GM18951 (cell line): ENCODE data around the gene SERBP1.
A peak's percentile ranks its signal among the peaks of the same experiment; 100 is the strongest.

Experiments
- POLR2A ChIP-seq: IDR thresholded peaks from 4 replicates; pipeline ENCODE4 v1.6.1; 2011; ENCODE audit warnings: mild to moderate bottlenecking; ENCODE audit not compliant: insufficient read length, insufficient read depth; ENCODE audit errors: extremely low read depth
- in situ Hi-C: fragments of 300-500 bp; cut with MboI; formaldehyde crosslinking; loops from one replicate; pipeline ENCODE4 v1.12.0; 2022; ENCODE audit warnings: low sequenced_read_pairs, mixed read lengths, inconsistent platforms; ENCODE audit not compliant: unreplicated experiment

The SERBP1 gene

DNA sequence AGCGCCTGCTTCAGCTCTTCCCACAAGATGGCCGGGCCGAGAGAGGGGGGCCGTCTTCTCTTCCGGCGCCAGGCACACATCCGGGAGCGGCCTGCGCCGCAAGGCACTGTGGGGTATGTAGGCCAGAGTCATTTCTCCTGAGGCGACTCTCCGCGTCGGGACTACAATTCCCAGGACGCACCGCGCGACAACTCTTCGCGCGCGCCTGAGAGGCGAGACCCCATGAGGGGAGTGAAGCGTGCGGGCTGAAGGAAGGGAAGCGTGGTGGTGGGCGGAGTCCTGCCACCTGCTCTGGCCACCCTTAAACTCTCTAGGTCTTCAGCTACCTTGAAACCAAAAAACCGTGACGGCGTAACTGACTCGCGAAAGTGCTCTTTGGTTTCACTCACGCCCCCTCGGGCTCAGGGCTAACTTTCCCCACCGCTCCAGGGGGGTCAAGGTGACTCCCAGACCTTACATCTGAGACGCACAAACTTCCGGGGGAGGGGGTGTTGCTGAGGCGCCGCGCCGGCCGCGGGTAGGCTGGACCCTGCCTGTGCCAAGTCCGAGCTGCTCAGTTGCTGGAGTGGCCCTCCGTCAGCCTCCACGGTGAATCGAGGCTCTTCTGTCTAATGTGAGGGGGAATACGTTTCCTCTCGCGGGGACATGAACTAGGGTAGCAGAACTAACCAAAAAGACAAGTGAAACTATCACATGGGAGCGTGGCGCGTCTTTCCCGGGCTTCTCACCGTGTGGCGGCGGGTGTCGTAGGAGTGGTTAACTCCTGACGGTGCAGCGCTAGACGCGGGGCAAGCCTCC is at the start of gene SERBP1:
SERBP1 (minus strand) TSS at position 45 of the 798 bp plus-strand sequence. CDS start 102 bp downstream, outside the sequence.
- in situ Hi-C loops: no loop called here

DNA sequence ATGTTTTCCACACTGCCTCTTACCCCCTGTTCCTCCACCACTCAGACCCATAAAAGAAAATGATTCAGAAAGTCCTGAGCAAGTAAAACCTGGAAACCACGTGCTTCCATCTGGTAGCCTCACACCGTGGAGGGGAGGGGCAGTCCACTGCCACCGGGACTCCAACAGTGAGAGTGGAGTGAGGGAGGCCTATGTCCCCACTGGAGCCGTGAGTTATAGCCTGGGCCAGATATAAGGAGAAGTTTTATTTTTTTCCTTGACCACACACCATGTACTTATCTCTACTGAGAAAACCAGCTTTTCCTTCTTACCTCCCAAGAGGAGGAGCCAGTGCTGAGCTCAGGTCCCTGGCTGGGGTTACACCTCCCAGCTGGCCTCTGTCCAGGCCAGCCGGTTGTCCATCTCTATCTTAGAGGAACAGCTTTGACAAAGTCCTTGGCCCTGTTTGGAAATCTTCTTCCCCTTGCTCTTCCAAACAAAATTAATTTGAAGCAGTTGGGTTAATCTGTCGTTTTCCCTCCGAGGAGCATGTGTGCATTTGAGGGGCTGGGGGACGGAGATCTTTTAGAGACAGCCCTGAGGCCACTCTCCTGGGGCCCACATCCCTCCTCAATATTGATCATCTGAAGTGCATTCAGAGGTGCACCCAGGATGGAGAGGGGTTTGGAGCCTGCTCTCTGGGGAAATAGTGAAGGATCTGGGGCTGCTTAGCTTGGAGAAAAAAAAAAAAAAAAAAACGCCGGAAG is 49.1 kb upstream of the SERBP1 start:
- no peak for TF ChIP-seq POLR2A
- in situ Hi-C loops: loop anchor here (25.0 kb wide), 2 partner anchors 492 to 717 kb away; partner anchors contain the start of gene DYNLT5

More for the DNA sequence above, at the start of gene SERBP1:
- TF ChIP-seq POLR2A: peak; percentile 38

DNA sequence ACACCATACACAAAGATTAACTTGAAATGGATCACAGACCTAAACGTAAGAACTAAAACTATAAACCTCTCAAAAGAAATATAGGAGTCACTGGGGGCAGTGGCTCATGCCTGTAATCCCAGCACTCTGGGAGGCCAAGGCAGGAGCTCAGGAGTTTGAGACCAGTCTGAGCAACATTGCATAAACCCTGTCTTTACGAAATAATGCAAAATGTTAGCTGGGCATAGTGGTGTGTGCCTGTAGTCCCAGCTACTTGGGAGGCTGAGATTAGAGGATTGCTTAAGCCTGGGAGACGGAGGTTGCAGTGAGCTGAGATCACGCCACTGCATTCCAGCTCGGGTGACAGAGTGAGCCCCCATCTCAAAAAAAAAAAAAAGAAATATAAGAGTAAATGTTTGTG is 46.7 kb upstream of the SERBP1 start:
- in situ Hi-C loops: loop anchor here (25.0 kb wide), 2 partner anchors 490 to 715 kb away; partner anchors contain the start of gene DYNLT5
- no peak for TF ChIP-seq POLR2A

- TF ChIP-seq POLR2A: no peak
- in situ Hi-C loops: loop anchor here (25.0 kb wide), 2 partner anchors 489 to 714 kb away; partner anchors contain the start of gene DYNLT5
These were observed 45.8 kb upstream of the SERBP1 start for GRCh38 chr1:67476006-67476482.

DNA sequence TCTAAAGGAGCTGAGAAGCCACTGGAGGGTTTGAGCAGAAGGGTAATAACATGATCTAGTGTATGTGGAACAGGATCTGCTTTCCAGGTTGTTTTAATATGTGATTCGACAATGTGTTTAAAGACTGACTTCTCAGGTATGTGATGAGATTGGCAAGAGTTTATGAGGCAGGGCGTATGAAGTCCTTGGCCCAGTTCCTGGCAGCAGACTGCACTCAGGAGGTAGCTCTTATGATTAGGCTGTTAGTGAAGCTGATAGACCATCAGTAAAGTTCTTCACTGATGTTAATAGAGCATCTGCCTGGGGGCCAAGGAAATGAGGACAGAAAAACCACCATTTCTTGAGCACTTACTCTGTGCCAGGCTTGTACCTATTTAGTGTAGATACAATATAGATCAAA is 41.9 kb upstream of the SERBP1 start:
- in situ Hi-C loops: no loop called here
- TF ChIP-seq POLR2A: no peak

DNA sequence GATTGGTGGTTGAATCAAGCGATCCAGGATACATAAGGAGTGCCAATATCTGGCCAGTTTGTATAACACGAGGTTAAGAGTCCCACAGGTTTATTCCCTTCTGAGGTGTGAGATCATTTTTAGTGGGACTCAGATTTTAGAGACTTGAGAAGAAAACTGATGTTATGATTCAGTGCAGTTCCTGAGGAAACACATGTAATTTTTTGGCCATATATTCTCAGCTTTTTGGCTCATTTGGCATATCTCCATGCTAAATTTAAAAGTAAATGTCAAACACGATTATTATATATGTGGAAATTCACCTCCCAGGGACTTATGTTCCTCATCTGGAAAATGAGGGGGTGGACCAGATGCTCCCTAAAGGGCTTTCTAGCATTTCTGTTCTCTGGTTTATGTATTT is 39.2 kb upstream of the SERBP1 start:
- no peak for TF ChIP-seq POLR2A
- in situ Hi-C loops: no loop called here

GRCh38 chr1:67468066-67468718 is 38.0 kb upstream of the SERBP1 start:
- in situ Hi-C loops: no loop called here
- no peak for TF ChIP-seq POLR2A

GRCh38 chr1:67465375-67465774 is 35.2 kb upstream of the SERBP1 start:
- in situ Hi-C loops: no loop called here

DNA sequence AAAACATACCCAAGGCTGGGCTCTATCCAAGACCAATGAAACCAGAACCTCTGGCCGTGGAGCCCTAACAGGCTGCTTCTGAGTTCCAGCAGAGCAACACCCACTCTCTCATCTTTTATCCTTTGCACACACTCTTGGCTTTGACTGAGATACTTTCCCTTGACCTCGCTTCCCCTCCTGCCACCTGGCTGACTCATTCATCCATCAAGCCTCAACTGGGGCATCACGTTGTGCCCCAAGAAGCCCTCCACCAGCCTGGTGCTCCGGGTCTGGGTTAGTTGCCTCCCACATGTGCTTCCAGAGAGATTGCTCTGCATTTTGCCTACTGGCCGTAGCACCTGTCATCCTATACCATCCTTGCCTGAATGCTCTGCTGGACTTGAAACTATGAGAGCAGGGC is 34.5 kb upstream of the SERBP1 start:
- TF ChIP-seq POLR2A: no peak
- in situ Hi-C loops: no loop called here

More at GRCh38 chr1:67465375-67465774, 35.2 kb upstream of the SERBP1 start:
- no peak for TF ChIP-seq POLR2A

DNA sequence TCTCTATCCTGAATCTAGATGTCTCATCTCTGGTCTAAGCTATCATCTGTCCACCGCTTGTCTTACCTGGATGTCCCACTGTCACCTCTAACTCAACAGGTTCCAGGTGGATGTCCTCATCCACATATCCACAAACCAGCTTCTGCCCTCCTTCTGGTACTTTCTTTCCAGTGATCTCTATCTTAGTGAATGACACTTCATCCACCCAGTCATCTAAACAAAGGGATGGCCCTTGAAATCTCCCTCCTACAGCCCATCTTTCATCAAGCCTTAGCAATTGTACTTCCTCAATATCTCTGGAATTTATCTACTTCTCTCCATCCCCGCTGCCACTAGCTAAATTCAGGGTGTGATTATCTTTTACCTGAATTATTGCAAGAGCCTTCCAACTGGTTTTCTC is 33.9 kb upstream of the SERBP1 start:
- in situ Hi-C loops: no loop called here

DNA sequence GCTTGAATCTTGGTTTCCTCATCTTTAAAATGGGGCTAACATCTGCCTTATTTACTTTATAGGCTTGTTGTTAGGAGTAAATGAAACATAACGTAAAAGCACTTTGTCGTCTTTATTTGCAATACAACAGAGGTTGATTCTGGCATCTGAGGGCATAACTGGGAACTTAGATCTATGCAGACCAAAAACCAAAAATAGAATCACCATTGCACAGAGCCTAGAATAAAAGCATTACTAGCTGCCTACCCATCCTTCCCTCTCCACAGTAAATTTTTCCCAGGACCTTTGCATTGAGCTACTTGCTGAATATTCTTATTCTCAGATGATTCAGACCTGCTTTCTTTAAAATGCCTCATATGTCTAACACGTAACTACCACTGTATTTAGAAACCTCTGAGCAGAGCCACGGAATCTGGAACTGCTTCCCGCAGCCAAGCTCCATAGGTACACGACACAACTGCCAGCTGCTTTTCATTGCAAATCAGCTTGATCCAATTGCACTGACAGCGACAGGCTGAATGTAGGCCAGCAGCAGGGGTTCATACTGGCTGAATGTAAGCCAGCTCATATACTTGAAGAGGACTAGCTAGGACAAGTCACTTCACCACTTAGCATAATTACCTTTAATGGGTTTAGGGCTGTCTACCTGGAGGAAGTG is 33.2 kb upstream of the SERBP1 start:
- in situ Hi-C loops: no loop called here

More for the DNA sequence above, 33.9 kb upstream of the SERBP1 start:
- no peak for TF ChIP-seq POLR2A

GRCh38 chr1:67460676-67461500 is 30.7 kb upstream of the SERBP1 start:
- in situ Hi-C loops: no loop called here
- TF ChIP-seq POLR2A: no peak

More for the DNA sequence above, 33.2 kb upstream of the SERBP1 start:
- TF ChIP-seq POLR2A: no peak
